RWPE1 (cell line): ENCODE data around the gene PHACTR2.

Source experiments
- CTCF ChIA-PET: fragments of 350-600 bp; sonication (Branson Sonifier 250); formaldehyde crosslinking; extraction: SDS; loops from one replicate; lab custom pipeline; 2021; lab: Yijun Ruan, JAX
- POLR2A ChIA-PET: fragments of 400-600 bp; formaldehyde crosslinking; extraction: SDS; loops from one replicate; lab custom pipeline; 2020; ENCODE audit warnings: antibody characterized with exemption; ENCODE audit not compliant: low non-redundant PET; lab: Yijun Ruan, JAX
- DNase-seq: peaks from one replicate; pipeline ENCODE4 v3.0.0; 2012; ENCODE audit warnings: low spot score
- H3K27ac ChIP-seq: fragments of 450-650 bp; 2 replicates; pipeline ENCODE4 v1.5.1; 2017
- CTCF ChIP-seq: fragments of 450-650 bp; conservative IDR thresholded peaks from 2 replicates; pipeline ENCODE4 v1.5.1; 2017; ENCODE audit warnings: low read depth, mild to moderate bottlenecking

Gene PHACTR2

DNA sequence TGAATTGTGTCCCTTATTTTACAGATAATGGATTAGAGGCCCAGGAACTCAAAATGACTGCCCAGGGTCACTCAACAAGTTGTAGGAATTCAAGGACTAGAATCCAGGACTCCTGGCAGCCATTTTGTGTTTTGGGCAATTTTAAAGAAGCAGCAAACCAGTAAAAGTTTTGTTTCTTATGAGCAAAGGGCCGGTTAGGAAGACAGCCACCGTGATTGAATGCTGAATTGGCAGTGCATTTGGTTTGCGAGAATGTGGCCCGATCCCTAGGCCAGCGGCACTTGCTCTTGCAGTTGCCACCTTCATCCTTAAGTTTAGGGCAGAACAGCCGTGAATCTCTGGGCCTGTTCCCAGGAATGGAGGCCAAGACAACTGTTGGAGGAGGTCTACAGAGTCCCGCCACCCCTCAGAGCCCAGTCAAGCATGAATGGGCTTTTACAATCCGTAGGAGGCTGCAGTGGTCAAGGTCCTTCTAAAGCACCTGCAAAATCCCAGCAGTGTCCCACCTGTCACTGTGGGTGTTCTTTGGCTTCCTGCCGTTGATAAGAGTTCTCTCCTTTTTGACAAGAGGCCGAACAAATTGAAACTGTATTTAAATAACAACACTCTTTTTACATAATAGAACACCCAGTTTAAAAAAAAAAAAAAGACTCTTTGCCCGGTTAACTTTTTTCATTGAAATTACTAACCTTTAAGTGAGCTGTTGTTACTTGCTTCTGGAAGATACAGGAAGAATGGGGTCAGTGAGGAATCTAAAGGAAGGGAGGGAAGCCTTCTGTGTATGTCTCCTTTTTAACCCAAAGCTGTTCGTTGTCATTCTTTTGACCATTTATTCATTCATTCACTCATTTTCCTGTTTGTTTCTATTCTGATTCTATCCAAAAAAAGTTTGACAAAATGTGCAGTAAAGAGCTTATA, 68.7 kb downstream of the PHACTR2 start:
- POLR2A ChIA-PET = no interaction called here
- TF ChIP-seq CTCF = no peak
- H3K27ac ChIP-seq = no peak overlapping the region
- DNase-seq = no peak
- CTCF ChIA-PET = no interaction called here

GRCh38 chr6:143747347-143747842, 69.6 kb downstream of the PHACTR2 start:
- no peak for TF ChIP-seq CTCF
- DNase-seq = no peak
- POLR2A ChIA-PET = no interaction called here
- no peak overlapping the region for H3K27ac ChIP-seq
- CTCF ChIA-PET = no interaction called here

GRCh38 chr6:143749891-143750290, 72.1 kb downstream of the PHACTR2 start:
- CTCF ChIA-PET = interaction anchor here (0.6 to 0.7 kb wide), 2 partner anchors 20 to 48 kb away, joined by 3 to 4 read pairs; no protein-coding TSS in a partner anchor
- POLR2A ChIA-PET = no interaction called here
- no peak overlapping the region for H3K27ac ChIP-seq

DNA sequence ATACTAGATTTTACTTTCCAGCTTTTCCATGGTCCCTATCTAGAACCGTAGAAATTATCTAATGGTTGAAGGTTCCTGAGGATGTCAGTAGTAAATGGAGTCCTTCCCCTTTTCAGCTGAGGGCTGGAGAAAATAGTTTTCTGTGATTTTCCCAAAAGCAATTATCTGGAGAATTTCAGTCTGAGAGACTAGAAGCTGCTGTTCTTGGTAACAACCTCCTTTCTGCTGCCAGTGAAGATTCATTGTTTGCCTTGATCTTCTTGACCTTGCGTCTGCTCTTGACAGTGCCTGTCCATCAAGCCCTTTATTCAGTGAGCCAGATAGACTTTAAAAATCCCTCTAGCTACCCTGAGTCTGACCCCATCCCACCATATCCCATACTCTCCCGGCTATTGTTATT, 73.1 kb downstream of the PHACTR2 start:
- no peak for DNase-seq
- TF ChIP-seq CTCF = no peak
- no peak overlapping the region for H3K27ac ChIP-seq
- POLR2A ChIA-PET = no interaction called here
- CTCF ChIA-PET = interaction anchor here (0.9 kb wide), 1 partner anchor 35 kb away, joined by 3 read pairs; no protein-coding TSS in a partner anchor

More at GRCh38 chr6:143749891-143750290, 72.1 kb downstream of the PHACTR2 start:
- no peak for TF ChIP-seq CTCF
- no peak for DNase-seq

DNA sequence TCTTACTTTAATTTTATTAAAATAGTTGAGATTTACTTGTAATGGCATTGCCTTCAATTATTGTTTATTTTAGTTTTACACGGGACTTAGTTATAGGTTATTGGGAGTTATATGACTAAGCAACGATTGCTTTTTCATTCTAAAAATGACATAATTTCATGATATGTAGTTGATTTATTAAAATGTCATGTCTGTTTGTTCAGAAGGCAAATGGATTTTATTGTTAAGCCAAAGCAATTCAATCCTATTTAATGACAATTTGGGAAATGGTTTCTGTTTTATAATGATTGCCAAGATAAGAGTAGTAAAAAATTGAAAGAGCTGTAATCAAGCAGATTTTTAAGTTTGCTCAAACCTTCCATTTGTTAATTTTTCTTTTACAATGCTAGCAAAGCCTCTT, 74.7 kb downstream of the PHACTR2 start:
- ChIA-PET POLR2A (no interaction called here), CTCF (interaction anchor here (1.0 kb wide), 1 partner anchor 10 kb away, joined by 3 read pairs; no protein-coding TSS in a partner anchor)
- TF ChIP-seq CTCF = no peak
- DNase-seq = no peak
- no peak overlapping the region for H3K27ac ChIP-seq

- H3K27ac ChIP-seq = no peak overlapping the region
- POLR2A ChIA-PET = no interaction called here
- no peak for DNase-seq
- no peak for TF ChIP-seq CTCF
- CTCF ChIA-PET = interaction anchor here (0.6 kb wide), 1 partner anchor 105 kb away, joined by 4 read pairs; no protein-coding TSS in a partner anchor
These were observed 75.9 kb downstream of the PHACTR2 start for GRCh38 chr6:143753678-143754077.
